Uterus (tissue), 2 donors: ENCODE data around the gene SUPT6H.

Experiments
- CTCF ChIP-seq, 4 experiments: fragments of 200-600 bp in 2 of 4; fragments of 450-650 bp in 2 of 4; sonication (generic) in 2 of 4; IDR thresholded peaks; one replicate each; pipeline ENCODE4 v1.5.1; 2016 to 2019; ENCODE audit warnings: antibody characterized with exemption in 4 of 4, mild to moderate bottlenecking in 2 of 4, moderate library complexity in 1 of 4
- POLR2A ChIP-seq, 2 donors: fragments of 450-650 bp; IDR thresholded peaks; one replicate each; pipeline ENCODE4 v1.6.1; 2016; ENCODE audit warnings: antibody characterized with exemption in 2 of 2, mild to moderate bottlenecking in 1 of 2, moderate library complexity in 1 of 2

GRCh38 chr17:28716740-28717577, 55.0 kb downstream of the SUPT6H start:
- TF ChIP-seq CTCF (IDR thresholded peaks at IDR 0.05) (no peak), POLR2A (IDR thresholded peaks at IDR 0.05) (no peak)
